ENCODE measurements around the gene SLC7A4. TPM values are rescaled to one million over a fixed set of nuclear protein-coding genes. Genes with fewer than 3 reads are reported as not detected.
"Not testable (repeated sequence)": the region's sequence is repeated elsewhere in the genome, so short reads cannot be mapped to it uniquely, and the experiment has no call there.

Gene SLC7A4
- total and polyA plus RNA-seq, 3 donors from 2014 or later, result 54.8 to 64.8 (median 60.3) TPM

DNA sequence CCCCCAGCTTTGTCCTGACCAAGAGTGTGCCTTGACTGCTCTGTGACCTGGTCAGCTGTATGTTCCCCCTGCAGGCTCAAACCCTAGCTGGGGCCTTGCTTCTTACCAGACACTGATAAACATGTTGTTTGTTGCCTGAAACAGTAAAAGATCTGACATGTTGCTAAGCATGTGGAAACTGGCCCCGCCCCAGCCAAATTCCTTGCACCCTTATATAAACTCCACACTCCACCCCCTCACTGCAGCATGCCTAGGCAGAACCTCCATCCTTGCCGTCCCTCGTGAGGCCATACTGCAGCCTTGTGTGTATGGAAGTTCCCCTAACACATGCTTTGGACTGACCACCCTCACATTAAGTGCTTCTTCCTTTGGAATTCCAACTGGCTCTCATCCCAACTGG, 40.7 kb upstream of the SLC7A4 start:
- no peak for DNase-seq
- Histone ChIP-seq H3K4me3 (no peak overlapping the region), H3K27ac (no peak overlapping the region), H3K9me3 (no peaks in the 10 kb centered on the region), H3K4me1 (no peaks in the 10 kb centered on the region), H3K36me3 (ENCODE audit: low read depth, missing control alignments) (no peaks in the 10 kb centered on the region), H3K27me3 (no peaks in the 10 kb centered on the region)
- intact Hi-C loops (cut with DNase I; ENCODE audit: low total_unique reads), result no loop called here
- WGBS, 2 donors, result 92 to 96% methylated on average over 3 of the region's 3 CpGs
- TF ChIP-seq, protein P1, sequence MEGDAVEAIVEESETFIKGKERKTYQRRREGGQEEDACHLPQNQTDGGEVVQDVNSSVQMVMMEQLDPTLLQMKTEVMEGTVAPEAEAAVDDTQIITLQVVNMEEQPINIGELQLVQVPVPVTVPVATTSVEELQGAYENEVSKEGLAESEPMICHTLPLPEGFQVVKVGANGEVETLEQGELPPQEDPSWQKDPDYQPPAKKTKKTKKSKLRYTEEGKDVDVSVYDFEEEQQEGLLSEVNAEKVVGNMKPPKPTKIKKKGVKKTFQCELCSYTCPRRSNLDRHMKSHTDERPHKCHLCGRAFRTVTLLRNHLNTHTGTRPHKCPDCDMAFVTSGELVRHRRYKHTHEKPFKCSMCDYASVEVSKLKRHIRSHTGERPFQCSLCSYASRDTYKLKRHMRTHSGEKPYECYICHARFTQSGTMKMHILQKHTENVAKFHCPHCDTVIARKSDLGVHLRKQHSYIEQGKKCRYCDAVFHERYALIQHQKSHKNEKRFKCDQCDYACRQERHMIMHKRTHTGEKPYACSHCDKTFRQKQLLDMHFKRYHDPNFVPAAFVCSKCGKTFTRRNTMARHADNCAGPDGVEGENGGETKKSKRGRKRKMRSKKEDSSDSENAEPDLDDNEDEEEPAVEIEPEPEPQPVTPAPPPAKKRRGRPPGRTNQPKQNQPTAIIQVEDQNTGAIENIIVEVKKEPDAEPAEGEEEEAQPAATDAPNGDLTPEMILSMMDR (IDR thresholded peaks at IDR 0.05), result no peak
- TF ChIP-seq POLR2A (IDR thresholded peaks at IDR 0.05), result no peak

DNA sequence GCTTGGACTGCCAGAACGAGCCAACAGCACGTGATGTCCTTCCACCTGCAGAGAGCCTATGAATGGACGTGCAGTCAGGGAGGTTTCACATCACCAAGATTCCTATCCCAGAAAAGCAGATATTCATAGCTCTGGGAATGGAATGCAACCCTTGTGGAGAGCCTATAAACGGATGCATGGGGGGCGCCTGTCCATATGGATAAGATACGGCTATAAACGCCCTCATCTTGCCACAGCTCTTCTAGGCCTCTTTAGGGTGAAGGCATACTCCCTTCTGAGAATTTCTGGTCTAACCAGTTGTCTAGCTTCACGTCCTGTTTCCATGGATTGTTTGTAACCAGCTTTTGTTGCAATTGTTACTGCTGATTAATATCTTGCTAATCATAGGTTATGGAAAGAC, 39.4 kb upstream of the SLC7A4 start:
- DNase-seq; intact Hi-C loops (cut with DNase I; ENCODE audit: low total_unique reads); H3K9me3 ChIP-seq; H3K4me1 ChIP-seq; H3K36me3 ChIP-seq (ENCODE audit: low read depth, missing control alignments); H3K27me3 ChIP-seq; H3K4me3 ChIP-seq; H3K27ac ChIP-seq: not testable (repeated sequence)
- WGBS, 2 donors, result 79 to 81% methylated on average over 8 of the region's 8 CpGs

DNA sequence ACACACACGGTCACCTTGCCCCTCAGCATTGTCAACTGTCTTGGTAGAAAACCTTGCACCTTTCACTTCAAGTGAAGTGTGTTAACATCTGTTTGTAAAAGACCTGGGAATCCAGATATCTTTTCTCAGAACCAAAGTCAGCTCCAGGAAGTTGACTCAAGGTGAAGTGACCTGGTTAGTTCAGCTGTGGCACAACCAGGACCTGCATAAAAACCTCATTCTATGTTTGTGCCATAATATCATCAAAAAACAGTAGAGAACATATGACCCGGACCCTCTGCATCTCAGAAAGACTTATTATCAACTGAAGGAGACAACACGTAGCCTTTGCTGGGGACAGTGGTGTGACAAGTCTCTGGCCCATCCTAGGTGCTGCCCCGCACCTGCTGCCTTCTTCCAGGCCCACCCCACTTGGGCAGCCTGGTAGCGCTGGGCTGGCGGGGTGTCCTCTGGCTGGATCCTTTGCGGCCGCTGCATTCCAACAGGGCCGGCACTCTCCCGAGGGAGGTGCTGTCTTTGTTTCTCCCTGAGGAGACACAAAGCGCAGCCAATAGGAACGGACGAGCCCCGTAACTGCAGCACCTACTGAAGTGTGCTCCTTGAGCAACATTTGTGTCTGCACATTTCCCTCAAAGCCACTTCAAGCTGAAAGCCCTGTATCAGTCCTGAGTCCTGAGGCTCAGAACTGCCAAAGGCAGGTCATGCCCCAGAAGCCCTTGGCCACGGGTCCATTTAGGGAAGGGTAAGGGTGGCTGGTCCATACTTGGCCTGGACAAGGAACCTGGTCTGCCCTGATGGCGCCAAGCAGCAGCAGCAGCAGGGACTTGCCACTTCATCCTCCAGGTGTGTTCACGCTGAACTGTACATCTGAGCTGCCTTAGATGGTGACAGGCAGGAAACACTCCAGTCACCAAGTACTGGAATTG, 38.6 kb upstream of the SLC7A4 start:
- H3K9me3 ChIP-seq, result no peaks in the 10 kb centered on the region
- 84 to 93% methylated on average over 11 to 16 of the region's 17 CpGs for WGBS, 2 donors
- H3K27ac ChIP-seq, result no peak overlapping the region
- H3K4me1 ChIP-seq, result no peaks in the 10 kb centered on the region
- no peaks in the 10 kb centered on the region for H3K36me3 ChIP-seq (ENCODE audit: low read depth, missing control alignments)
- H3K27me3 ChIP-seq, result no peaks in the 10 kb centered on the region
- intact Hi-C loops (cut with DNase I; ENCODE audit: low total_unique reads), result no loop called here
- H3K4me3 ChIP-seq, result no peak overlapping the region
- TF ChIP-seq POLR2A (IDR thresholded peaks at IDR 0.05), result no peak
- TF ChIP-seq, protein P1 (IDR thresholded peaks at IDR 0.05), result no peak
- no peak for DNase-seq

DNA sequence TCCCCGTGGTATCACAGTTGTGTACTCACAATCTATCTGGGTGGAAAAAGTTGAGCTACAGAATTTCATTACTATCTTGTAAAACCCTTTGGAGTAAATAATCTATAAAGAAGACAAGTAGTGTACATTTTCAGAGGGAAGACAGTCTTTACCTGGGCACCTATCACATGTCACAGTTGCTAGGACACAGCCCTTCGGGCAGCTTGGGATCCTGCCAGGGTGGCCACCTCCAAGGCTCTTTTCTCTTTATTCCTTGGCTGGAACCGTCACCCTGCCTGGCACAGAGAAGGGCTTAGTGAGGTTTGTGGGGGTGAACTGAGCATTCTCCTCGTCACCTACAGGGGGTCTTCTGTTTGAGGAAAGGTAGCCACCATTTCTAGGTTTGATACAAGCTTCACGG, 37.0 kb upstream of the SLC7A4 start:
- Histone ChIP-seq H3K4me1 (no peaks in the 10 kb centered on the region), H3K27ac (no peak overlapping the region), H3K9me3 (no peaks in the 10 kb centered on the region), H3K27me3 (no peaks in the 10 kb centered on the region), H3K36me3 (ENCODE audit: low read depth, missing control alignments) (no peaks in the 10 kb centered on the region), H3K4me3 (no peak overlapping the region)
- WGBS, 2 donors, result 76 to 78% methylated on average over 5 of the region's 5 CpGs
- intact Hi-C loops (cut with DNase I; ENCODE audit: low total_unique reads), result no loop called here
- DNase-seq, result no peak
- no peak for TF ChIP-seq POLR2A (IDR thresholded peaks at IDR 0.05)
- TF ChIP-seq, protein P1 (IDR thresholded peaks at IDR 0.05), result no peak

DNA sequence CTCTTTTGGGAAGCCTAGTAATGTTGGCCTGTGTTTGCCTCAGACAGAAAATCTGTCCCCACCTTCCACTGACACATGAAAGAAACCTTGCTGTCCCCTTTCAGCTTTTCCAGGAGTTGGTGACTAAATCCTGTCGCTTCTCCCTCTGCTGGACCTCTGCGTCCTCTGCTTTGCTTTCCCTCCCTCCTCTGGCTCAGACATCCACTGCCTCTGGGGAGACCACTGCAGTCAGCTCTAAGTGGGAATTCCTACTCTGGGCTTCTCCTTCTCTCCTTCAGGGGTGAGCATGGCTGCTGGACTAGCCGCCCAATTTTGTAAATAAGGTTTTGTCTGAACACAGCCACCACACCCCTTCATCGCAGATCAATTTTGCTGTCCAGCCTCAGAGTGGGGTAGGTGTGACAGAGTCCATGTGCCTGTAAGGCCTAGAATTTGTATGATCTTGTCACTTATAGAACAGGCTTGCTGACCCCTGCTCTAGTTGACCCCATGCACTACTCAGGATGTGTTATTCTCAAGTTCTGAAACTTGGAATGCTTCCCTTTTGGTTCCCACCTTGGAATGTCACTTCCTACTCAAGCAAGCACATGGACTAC, 36.4 kb upstream of the SLC7A4 start:
- Histone ChIP-seq H3K27me3 (no peaks in the 10 kb centered on the region), H3K27ac (no peak overlapping the region), H3K4me3 (no peak overlapping the region), H3K36me3 (ENCODE audit: low read depth, missing control alignments) (no peaks in the 10 kb centered on the region), H3K4me1 (no peaks in the 10 kb centered on the region), H3K9me3 (no peaks in the 10 kb centered on the region)
- intact Hi-C loops (cut with DNase I; ENCODE audit: low total_unique reads), result no loop called here
- DNase-seq, result no peak
- 82% methylated on average over 4 of the region's 4 CpGs for WGBS, 2 donors
- no peak for TF ChIP-seq POLR2A (IDR thresholded peaks at IDR 0.05)
- TF ChIP-seq, protein P1 (IDR thresholded peaks at IDR 0.05), result no peak

Data from testis (tissue), 3 donors.